HepG2 (cell line): Measurements from ENCODE around the gene HSPB6. TPM values are rescaled to one million over a fixed set of nuclear protein-coding genes. Genes with fewer than 3 reads are reported as not detected.

Experiments used
- ARHGAP35 ChIP-seq: sonication (generic); formaldehyde crosslinking; IDR thresholded peaks from 2 replicates; pipeline ENCODE4 v1.9.0; 2022; ENCODE audit warnings: mild to moderate bottlenecking, inconsistent platforms, moderate library complexity, missing genetic modification reagents, borderline replicate concordance
- GTF3A ChIP-seq: sonication (generic); formaldehyde crosslinking; conservative IDR thresholded peaks from 2 replicates; pipeline ENCODE4 v1.4.0; 2020; ENCODE audit warnings: mild to moderate bottlenecking, missing genetic modification reagents
- HINFP ChIP-seq: sonication (generic); formaldehyde crosslinking; IDR thresholded peaks from 2 replicates; pipeline ENCODE4 v1.4.0; 2020; ENCODE audit warnings: low read depth, mild to moderate bottlenecking, missing genetic modification reagents
- HIVEP1 ChIP-seq: sonication (generic); formaldehyde crosslinking; IDR thresholded peaks from 2 replicates; pipeline ENCODE4 v1.4.0; 2020; ENCODE audit warnings: mild to moderate bottlenecking, missing genetic modification reagents
- HOXA3 ChIP-seq: sonication (generic); formaldehyde crosslinking; IDR thresholded peaks from 2 replicates; pipeline ENCODE4 v1.5.0; 2020; ENCODE audit warnings: missing genetic modification reagents
- JUNB ChIP-seq: sonication (generic); formaldehyde crosslinking; IDR thresholded peaks from 2 replicates; pipeline ENCODE4 v1.8.0; 2022; ENCODE audit warnings: missing genetic modification reagents, mild to moderate bottlenecking, borderline replicate concordance
- MYC ChIP-seq: sonication (generic); formaldehyde crosslinking; IDR thresholded peaks from 2 replicates; pipeline ENCODE4 v1.9.0; 2021; ENCODE audit warnings: missing genetic modification reagents, borderline replicate concordance
- NFE2L2 ChIP-seq: fragments of 150-350 bp; IDR thresholded peaks from 2 replicates; pipeline ENCODE4 v1.6.1; 2014; ENCODE audit warnings: low read length
- NFIB ChIP-seq: sonication (generic); formaldehyde crosslinking; IDR thresholded peaks from 2 replicates; pipeline ENCODE4 v1.9.0; 2021; ENCODE audit warnings: missing genetic modification reagents, mild to moderate bottlenecking, borderline replicate concordance
- PREB ChIP-seq: sonication (generic); formaldehyde crosslinking; IDR thresholded peaks from 2 replicates; pipeline ENCODE4 v1.4.0; 2020; ENCODE audit warnings: missing genetic modification reagents
- RNF219 ChIP-seq: sonication (generic); formaldehyde crosslinking; IDR thresholded peaks from 2 replicates; pipeline ENCODE4 v1.5.0; 2020; ENCODE audit warnings: mild to moderate bottlenecking, missing genetic modification reagents
- SAFB2 ChIP-seq: sonication (generic); formaldehyde crosslinking; IDR thresholded peaks from 2 replicates; pipeline ENCODE4 v1.5.1; 2020; ENCODE audit warnings: missing genetic modification reagents, low read depth, mild to moderate bottlenecking, borderline replicate concordance
- TEAD2 ChIP-seq: sonication (generic); formaldehyde crosslinking; IDR thresholded peaks from 2 replicates; pipeline ENCODE4 v1.9.0; 2021; ENCODE audit warnings: missing genetic modification reagents
- XRCC5 ChIP-seq: fragments of 200-400 bp; formaldehyde crosslinking; optimal IDR thresholded peaks from 2 replicates; pipeline ENCODE3; 2017; ENCODE audit warnings: mild to moderate bottlenecking, low read length
- ZNF10 ChIP-seq: sonication (generic); formaldehyde crosslinking; IDR thresholded peaks from 2 replicates; pipeline ENCODE4 v1.4.0; 2020; ENCODE audit warnings: mild to moderate bottlenecking, low read depth, missing genetic modification reagents, borderline replicate concordance
- ZNF18 ChIP-seq: sonication (generic); formaldehyde crosslinking; IDR thresholded peaks from 2 replicates; pipeline ENCODE4 v1.8.0; 2022; ENCODE audit warnings: mild to moderate bottlenecking, missing genetic modification reagents; ENCODE audit not compliant: insufficient replicate concordance
- ZNF296 ChIP-seq: sonication (generic); formaldehyde crosslinking; conservative IDR thresholded peaks from 2 replicates; pipeline ENCODE4 v1.5.0; 2020; ENCODE audit warnings: mild to moderate bottlenecking, missing genetic modification reagents
- ZNF564 ChIP-seq: sonication (generic); formaldehyde crosslinking; IDR thresholded peaks from 2 replicates; pipeline ENCODE4 v1.8.1; 2023; ENCODE audit warnings: mild to moderate bottlenecking, missing genetic modification reagents
- ZNF761 ChIP-seq: sonication (generic); formaldehyde crosslinking; conservative IDR thresholded peaks from 2 replicates; pipeline ENCODE4 v1.4.0; 2020; ENCODE audit warnings: mild to moderate bottlenecking, missing genetic modification reagents
- ZSCAN12 ChIP-seq: sonication (generic); formaldehyde crosslinking; IDR thresholded peaks from 2 replicates; pipeline ENCODE4 v1.9.0; 2021; ENCODE audit warnings: mild to moderate bottlenecking, missing genetic modification reagents
- polyA plus RNA-seq, 8 experiments: library from polyadenylated mRNA; depleted of rRNA in 3 of 8; stranded (reverse) in 7 of 8; unstranded in 1 of 8; fragments of >200 nt; fragmentation: Illumina TruSeq in 4 of 8; extraction: Trizol in 4 of 8; gene quantifications; 2 replicates each; pipeline versions ENCODE4 v1.2.1 to v1.2.3, GENCODE V29; 2011 to 2016; ENCODE audit warnings: low read depth in 4 of 8, missing spikeins in 1 of 8, mixed read lengths in 1 of 8; ENCODE audit not compliant: insufficient read depth in 1 of 8
- total RNA-seq, 5 experiments: library from RNA; depleted of rRNA; stranded (reverse); fragments of >200 nt; fragmentation: Illumina TruSeq; extraction: Trizol; gene quantifications; 2 replicates each; pipeline ENCODE4 v1.2.3, GENCODE V29; 2016; ENCODE audit warnings: low read depth in 1 of 5

HSPB6 gene
- total and polyA plus RNA-seq, 2 of the 13 experiments (the other 11 are each of a cell fraction or from before 2014, with no cell fraction given): 0.18 TPM; not detected in 1

GRCh38 chr19:35716801-35717664, 39.8 kb downstream of the HSPB6 start (continued):
- TF ChIP-seq HINFP (CRISPR knock-in tag): 0 out of 2 replicates have a peak, but pooled peaks have one; percentile 33
- TF ChIP-seq GTF3A (CRISPR knock-in tag): 0 out of 2 replicates have a peak, but pooled peaks have one; percentile 75
- TF ChIP-seq ZNF10: no peak
- no peak; the same call in 1 of the 2 replicates for TF ChIP-seq ARHGAP35 (CRISPR knock-in tag)
- TF ChIP-seq XRCC5: peak; percentile 14
- peak; percentile 72; the same call in 1 of the 2 replicates for TF ChIP-seq ZNF564
- peak; percentile 93 for TF ChIP-seq ZNF18 (CRISPR knock-in tag)
- TF ChIP-seq NFIB (CRISPR knock-in tag): no peak
- peak; percentile 55; the same call in 1 of the 2 replicates for TF ChIP-seq HOXA3 (CRISPR knock-in tag)
- peak; percentile 8; the same call in 1 of the 2 replicates for TF ChIP-seq SAFB2
- TF ChIP-seq RNF219 (CRISPR knock-in tag): peak; percentile 70; the same call in 1 of the 2 replicates
- TF ChIP-seq ZNF761 (CRISPR knock-in tag): peak; percentile 56; the same call in 1 of the 2 replicates
- TF ChIP-seq ZNF296: peak; percentile 94
- no peak; the same call in 1 of the 2 replicates for TF ChIP-seq HIVEP1 (CRISPR knock-in tag)
- 0 out of 2 replicates have a peak, but pooled peaks have one; percentile 16 for TF ChIP-seq PREB (CRISPR knock-in tag)
- TF ChIP-seq ZSCAN12: peak; percentile 76; the same call in 1 of the 2 replicates
- no peak for TF ChIP-seq TEAD2
- no peak for TF ChIP-seq JUNB (CRISPR knock-in tag)
- peak; percentile 72 for TF ChIP-seq MYC
- no peak for TF ChIP-seq NFE2L2
